SK-N-MC (cell line): ENCODE results near the gene CBX4.

Source experiments
- DNase-seq: peaks from one replicate; pipeline ENCODE4 v3.0.0-alpha.2; 2011; ENCODE audit warnings: low read depth, low spot score
- H3K27ac ChIP-seq: fragments of 200-600 bp; sonication (generic); 2 replicates; pipeline ENCODE4 v1.5.1; 2016; ENCODE audit warnings: mixed run types
- H3K36me3 ChIP-seq: fragments of 200-600 bp; sonication (generic); 2 replicates; pipeline ENCODE4 v1.6.1; 2017; ENCODE audit warnings: antibody characterized with exemption, low read length, mixed read lengths; ENCODE audit not compliant: insufficient read depth
- H3K4me3 ChIP-seq: fragments of 200-600 bp; sonication (generic); 2 replicates; pipeline ENCODE4 v1.5.1; 2016
- H3K9ac ChIP-seq: fragments of 200-600 bp; sonication (generic); 2 replicates; pipeline ENCODE4 v1.8.0; 2017; ENCODE audit warnings: mixed run types, mixed read lengths; ENCODE audit not compliant: insufficient read length
- H3K9me3 ChIP-seq: fragments of 200-600 bp; sonication (generic); 2 replicates; pipeline ENCODE4 v1.6.1; 2017; ENCODE audit warnings: low read depth, mild to moderate bottlenecking, antibody characterized with exemption, low read length, moderate library complexity, mixed read lengths
- EZH2 ChIP-seq: fragments of 200-600 bp; sonication (generic); IDR thresholded peaks from one replicate; pipeline ENCODE4 v1.6.1; 2017; ENCODE audit warnings: antibody characterized with exemption
- FOXP2 ChIP-seq: optimal IDR thresholded peaks from 2 replicates; pipeline ENCODE3; 2011; ENCODE audit warnings: mild to moderate bottlenecking, moderate library complexity; ENCODE audit not compliant: insufficient read depth; ENCODE audit errors: extremely low read length, control extremely low read depth
- POLR2AphosphoS5 ChIP-seq: IDR thresholded peaks from 2 replicates; pipeline ENCODE4 v1.6.1; 2012; ENCODE audit warnings: mild to moderate bottlenecking, low read depth, low read length, borderline replicate concordance

CBX4 gene

DNA sequence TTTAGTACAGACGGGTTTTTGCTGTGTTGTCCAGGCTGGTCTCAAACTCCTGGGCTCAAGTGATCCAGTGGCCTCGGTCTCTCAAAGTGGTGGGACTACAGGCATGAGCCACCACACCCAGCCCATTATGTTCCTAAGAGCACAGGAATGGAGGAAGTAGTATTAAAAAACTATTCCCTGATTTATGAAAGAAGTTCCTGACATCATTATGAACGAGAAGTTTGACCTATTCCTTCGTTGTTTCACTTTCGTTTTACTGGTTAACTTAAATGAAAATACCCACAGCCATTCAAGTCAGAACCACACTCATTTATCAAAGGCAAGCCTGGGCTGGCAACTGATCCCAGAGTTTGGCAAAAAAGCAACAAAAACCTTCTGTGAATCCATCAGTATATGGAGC is 13.5 kb upstream of the CBX4 start:
- no peak overlapping the region for H3K4me3 ChIP-seq
- TF ChIP-seq POLR2AphosphoS5 (no peak), EZH2 (no peak), FOXP2 (no peak)
- H3K27ac ChIP-seq, result no peak overlapping the region

DNA sequence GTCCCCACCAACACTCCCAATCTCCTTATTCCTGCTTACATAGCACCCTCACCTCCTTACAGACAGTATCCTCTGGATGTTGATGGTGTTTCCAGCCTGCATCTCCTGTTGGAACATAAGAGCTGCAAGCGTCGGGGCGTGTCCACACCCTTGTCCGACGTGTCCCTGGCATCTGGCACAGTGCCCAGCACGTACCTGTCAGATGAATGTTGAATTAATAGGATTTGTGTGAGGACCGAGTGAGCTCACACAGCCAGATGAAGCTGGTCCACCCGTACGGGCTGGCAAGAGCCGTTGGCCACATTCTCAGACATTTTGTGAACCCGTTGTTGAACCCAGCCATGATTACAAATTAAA is 12.2 kb upstream of the CBX4 start:
- H3K9ac ChIP-seq, result no peak overlapping the region
- H3K4me3 ChIP-seq, result no peak overlapping the region
- H3K9me3 ChIP-seq, result no peaks in the 10 kb centered on the region
- no peak overlapping the region for H3K27ac ChIP-seq
- no peaks in the 10 kb centered on the region for H3K36me3 ChIP-seq
- no peak for TF ChIP-seq FOXP2
- TF ChIP-seq EZH2, result no peak
- TF ChIP-seq POLR2AphosphoS5, result no peak
- no peak for DNase-seq

More for the DNA sequence above, 13.5 kb upstream of the CBX4 start:
- no peak for DNase-seq
- no peaks in the 10 kb centered on the region for H3K9me3 ChIP-seq
- H3K9ac ChIP-seq, result no peak overlapping the region
- H3K36me3 ChIP-seq, result no peaks in the 10 kb centered on the region

DNA sequence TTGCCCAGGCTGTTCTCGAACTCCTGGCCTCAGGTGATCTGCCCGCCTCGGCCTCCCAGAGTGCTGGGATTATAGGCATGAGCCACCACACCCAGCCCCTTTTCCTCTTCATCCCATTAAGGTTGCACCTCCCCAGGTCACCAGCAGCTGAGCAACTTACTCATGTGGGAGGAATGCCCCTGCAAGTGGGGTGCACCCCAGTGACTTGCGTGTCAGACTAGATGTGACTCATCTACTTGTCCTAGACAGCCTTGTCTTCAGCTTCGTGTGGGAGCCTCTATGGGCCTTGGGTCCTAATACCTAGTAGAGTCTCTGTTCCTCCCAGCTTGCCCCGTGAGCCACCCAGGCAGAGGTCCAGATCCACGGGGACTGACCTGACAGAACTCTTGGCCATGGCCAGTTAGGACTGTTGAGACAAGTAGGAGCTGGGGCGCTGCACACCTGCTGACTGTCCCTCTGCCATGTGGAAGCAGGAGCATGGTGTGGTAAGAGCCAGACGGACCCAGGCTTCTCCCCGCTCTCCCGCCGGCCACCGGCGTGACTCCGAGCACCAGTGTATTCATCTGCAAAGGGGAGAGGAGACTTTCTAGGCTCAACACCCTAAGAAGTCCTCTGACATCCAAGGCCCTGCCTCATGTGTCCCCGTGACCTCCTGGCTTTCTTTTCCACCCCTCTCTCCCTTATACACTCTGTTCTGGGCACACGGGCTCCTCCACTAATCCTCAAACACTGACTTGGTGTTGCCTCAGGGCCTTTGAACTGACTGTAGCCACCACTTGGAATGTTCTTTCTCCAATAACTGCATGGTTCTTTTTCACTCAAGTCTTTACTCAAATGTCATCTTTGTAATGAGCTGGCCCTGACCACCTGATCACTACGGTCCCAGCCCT is 11.6 kb upstream of the CBX4 start:
- Histone ChIP-seq H3K4me3 (no peak overlapping the region), H3K36me3 (no peaks in the 10 kb centered on the region), H3K9me3 (no peaks in the 10 kb centered on the region), H3K9ac (no peak overlapping the region), H3K27ac (no peak overlapping the region)
- TF ChIP-seq EZH2, result no peak
- TF ChIP-seq FOXP2, result no peak
- no peak for TF ChIP-seq POLR2AphosphoS5
- no peak for DNase-seq

DNA sequence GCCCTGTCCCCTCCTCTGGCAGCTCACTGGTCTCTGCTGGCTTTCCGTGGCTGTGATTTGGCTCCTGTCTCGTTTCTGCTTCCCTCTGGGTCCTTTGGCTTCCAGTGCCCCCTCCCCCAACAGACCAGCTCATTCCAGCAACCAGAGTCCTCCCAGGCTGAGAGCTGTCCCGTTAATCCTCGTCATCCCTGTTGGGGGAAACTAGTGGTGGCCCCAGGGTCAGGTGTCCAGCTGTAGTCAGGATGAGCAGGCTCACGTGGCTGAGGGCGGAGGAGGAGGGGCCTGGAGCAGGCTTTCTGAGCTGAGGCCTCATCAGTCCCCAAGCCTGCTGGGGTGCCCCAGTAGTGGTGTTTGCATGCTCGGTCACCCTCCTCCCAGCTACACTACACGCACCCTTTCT is 10.7 kb upstream of the CBX4 start:
- Histone ChIP-seq H3K9ac (no peak overlapping the region), H3K9me3 (no peaks in the 10 kb centered on the region), H3K36me3 (no peaks in the 10 kb centered on the region), H3K4me3 (no peak overlapping the region), H3K27ac (no peak overlapping the region)
- no peak for TF ChIP-seq POLR2AphosphoS5
- TF ChIP-seq EZH2, result no peak
- TF ChIP-seq FOXP2, result no peak
- DNase-seq, result no peak

DNA sequence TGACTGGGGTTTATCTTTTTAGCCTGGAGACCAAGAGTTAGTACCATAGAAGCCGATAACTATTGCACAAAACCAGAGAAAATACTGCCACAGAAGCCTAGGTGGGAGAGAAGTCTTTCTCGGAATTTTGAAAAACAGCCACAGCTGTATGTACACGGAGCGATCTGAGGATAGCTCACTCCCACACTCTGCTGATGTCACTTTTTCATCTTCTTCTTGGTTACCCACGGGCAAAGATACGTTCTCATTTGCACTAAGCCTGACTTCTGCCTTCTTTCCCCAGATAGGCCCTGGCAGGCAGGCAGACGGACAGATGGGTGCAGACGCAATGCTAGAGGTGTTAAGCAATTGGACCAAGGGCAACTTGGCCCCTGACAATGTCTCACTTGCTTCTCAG is 9.1 kb upstream of the CBX4 start:
- Histone ChIP-seq H3K9ac (no peak overlapping the region), H3K36me3 (no peaks in the 10 kb centered on the region), H3K9me3 (no peaks in the 10 kb centered on the region), H3K4me3 (no peak overlapping the region), H3K27ac (no peak overlapping the region)
- DNase-seq, result no peak
- TF ChIP-seq EZH2, result no peak
- TF ChIP-seq FOXP2, result no peak
- no peak for TF ChIP-seq POLR2AphosphoS5

DNA sequence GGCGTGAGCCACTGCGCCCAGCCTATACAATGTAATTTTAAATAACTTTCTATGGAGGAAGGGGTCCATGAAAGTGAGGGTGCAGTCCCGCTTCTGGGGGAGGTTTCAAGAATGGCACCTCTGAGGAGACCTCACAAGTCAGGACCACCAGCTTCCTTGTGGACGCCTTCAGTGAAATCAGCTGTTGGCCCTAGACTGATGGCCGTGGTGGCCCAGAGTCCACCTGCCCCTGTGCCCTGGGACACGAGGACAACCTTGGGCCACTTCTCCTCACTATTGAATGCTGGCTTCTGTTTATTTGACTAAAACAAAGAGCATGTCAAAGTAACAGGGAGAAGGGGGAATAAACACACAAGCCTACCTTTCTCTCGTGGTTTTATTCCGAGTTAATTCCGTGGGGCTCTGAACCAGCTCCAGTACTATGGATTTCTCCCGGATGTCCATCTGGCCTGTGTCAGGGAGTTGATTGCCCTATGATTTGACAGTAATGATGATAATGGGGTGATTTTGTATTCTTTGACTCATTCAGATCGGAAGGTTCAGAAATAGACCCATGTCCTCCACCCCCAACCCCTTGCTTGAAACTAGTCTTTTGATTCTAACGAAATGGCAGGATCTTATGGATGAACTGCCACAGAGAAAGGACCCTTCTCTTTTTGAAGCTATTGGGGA is 8.6 kb upstream of the CBX4 start:
- Histone ChIP-seq H3K36me3 (no peaks in the 10 kb centered on the region), H3K9ac (no peak overlapping the region), H3K4me3 (no peak overlapping the region), H3K9me3 (no peaks in the 10 kb centered on the region), H3K27ac (no peak overlapping the region)
- TF ChIP-seq FOXP2 (no peak), POLR2AphosphoS5 (no peak), EZH2 (no peak)
- DNase-seq, result no peak

DNA sequence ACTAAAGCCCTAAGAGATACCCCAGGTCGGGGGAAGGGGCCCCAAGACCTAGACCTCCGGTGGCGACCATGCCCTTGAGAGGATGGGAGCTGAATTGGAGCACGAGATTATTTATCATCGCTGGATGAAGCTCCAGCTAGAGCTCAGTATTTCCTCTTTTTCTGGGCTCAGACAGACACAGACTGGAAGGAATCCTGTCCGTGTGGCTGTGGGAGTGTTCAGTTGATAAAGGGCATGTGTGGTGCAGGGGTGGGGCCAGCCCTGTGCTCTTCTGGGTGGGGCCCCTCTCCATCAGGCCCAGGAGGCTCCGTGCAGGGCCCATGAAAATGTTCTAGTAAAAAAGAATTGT is 6.3 kb upstream of the CBX4 start:
- Histone ChIP-seq H3K9ac (peak overlapping the region; percentile 59), H3K4me3 (peak overlapping the region; percentile 75), H3K27ac (peak overlapping the region; percentile 77), H3K9me3 (no peaks in the 10 kb centered on the region), H3K36me3 (no peaks in the 10 kb centered on the region)
- DNase-seq, result no peak
- TF ChIP-seq FOXP2 (no peak), EZH2 (no peak), POLR2AphosphoS5 (no peak)

DNA sequence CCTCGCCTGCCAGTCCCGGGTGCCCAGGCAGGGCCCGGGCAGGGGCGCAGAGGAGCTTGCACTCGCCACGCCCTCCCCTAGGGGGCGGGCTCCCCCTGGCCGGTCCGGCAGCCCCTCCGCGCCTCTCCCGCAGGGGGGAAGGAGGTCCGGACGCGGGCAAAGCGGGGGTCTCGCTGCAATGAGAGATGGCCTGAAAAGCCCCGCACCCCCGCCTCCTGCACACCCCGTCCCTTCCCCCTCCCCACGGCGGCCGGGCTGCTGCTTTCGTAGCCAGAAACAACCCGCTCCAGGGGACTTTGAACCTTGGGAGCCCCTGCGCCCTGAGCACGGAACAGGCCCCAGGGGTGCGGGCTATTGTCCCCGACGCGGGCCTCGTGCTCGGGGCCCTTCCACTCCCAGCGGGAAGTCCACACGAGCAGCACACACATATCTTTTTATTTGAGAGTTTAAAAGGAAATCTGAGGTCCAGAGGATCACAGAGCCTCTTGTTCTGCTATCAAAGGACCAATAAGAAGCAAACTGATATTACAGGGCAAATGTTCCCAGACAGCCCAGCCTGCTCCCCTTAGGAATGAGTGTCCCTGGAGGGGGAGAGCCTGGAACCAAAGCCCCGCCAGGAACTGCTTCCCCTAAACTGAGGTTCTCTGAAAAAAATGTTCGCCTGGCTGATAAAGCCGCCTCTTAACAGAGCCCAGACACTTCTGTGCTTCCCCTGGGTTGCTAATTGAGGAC is 5.8 kb upstream of the CBX4 start:
- no peaks in the 10 kb centered on the region for H3K9me3 ChIP-seq
- no peak for DNase-seq
- peak overlapping the region; percentile 77 for H3K27ac ChIP-seq
- TF ChIP-seq FOXP2, result no peak
- TF ChIP-seq EZH2, result no peak
- TF ChIP-seq POLR2AphosphoS5, result no peak
- H3K4me3 ChIP-seq, result peak overlapping the region; percentile 75
- no peaks in the 10 kb centered on the region for H3K36me3 ChIP-seq
- H3K9ac ChIP-seq, result peak overlapping the region; percentile 59
